ENCODE measurements around the gene TRAPPC4.

DNA sequence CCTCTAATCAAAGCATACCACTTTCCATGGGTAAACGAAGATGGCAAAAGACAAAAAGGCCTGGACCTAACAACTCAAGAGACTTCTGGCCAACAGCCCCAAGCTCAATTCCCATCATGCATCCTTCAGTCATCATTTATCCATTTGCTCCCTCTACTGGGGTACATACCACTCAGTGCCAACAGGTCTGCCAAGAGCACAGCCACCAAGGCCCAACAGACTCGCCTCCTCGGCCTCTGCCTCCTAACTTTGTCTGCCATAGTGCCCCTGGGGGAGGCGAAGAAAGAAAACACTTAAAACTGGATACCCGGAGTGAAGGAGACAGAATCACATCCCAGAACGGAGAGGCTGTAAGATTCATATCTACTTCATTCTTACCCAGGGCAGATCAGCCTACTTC is 37.3 kb downstream of the TRAPPC4 start:
- TF ChIP-seq, protein P1, sequence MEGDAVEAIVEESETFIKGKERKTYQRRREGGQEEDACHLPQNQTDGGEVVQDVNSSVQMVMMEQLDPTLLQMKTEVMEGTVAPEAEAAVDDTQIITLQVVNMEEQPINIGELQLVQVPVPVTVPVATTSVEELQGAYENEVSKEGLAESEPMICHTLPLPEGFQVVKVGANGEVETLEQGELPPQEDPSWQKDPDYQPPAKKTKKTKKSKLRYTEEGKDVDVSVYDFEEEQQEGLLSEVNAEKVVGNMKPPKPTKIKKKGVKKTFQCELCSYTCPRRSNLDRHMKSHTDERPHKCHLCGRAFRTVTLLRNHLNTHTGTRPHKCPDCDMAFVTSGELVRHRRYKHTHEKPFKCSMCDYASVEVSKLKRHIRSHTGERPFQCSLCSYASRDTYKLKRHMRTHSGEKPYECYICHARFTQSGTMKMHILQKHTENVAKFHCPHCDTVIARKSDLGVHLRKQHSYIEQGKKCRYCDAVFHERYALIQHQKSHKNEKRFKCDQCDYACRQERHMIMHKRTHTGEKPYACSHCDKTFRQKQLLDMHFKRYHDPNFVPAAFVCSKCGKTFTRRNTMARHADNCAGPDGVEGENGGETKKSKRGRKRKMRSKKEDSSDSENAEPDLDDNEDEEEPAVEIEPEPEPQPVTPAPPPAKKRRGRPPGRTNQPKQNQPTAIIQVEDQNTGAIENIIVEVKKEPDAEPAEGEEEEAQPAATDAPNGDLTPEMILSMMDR (conservative IDR thresholded peaks at IDR 0.05 in 1 of 2, IDR thresholded peaks at IDR 0.05 in 1 of 2; ENCODE audit: low read depth in 1 of 2, low read length in 2 of 2): no peak
- no peak for TF ChIP-seq EZH2 (IDR thresholded peaks at IDR 0.05; ENCODE audit: low read length, missing control alignments)

All from fibroblast of lung (primary cell).